B cell (primary cell): Measurements from ENCODE around the gene TRIM25. TPM values are rescaled to one million over a fixed set of nuclear protein-coding genes. Genes with fewer than 3 reads are reported as not detected.

Experiments used
- ATAC-seq: fragments of 200-7000 bp; cut with Tn5 transposase; one replicate; pipeline ENCODE4 v1.10.0; 2021; ENCODE audit warnings: low read depth, mild to moderate bottlenecking, moderate number of reproducible peaks, moderate library complexity
- CTCF ChIA-PET: fragments of 350-600 bp; sonication (Branson Sonifier 250); formaldehyde crosslinking; loops from one replicate; lab custom pipeline; 2021; ENCODE audit warnings: antibody characterized with exemption, inconsistent platforms; lab: Charles Lee
- POLR2A ChIA-PET: fragments of 350-600 bp; sonication (Branson Sonifier 250); formaldehyde crosslinking; loops from one replicate; lab custom pipeline; 2021; ENCODE audit warnings: antibody characterized with exemption; lab: Charles Lee
- DNase-seq: peaks from one replicate; pipeline ENCODE4 v3.0.0; 2013
- H2AFZ ChIP-seq: 2 replicates; pipeline ENCODE4 v1.6.1; 2012; ENCODE audit warnings: mild to moderate bottlenecking, low read depth, low read length; ENCODE audit not compliant: insufficient read depth, poor library complexity, severe bottlenecking
- H3K27ac ChIP-seq, 2 donors: 1 replicate in 1 of 2; 2 replicates in 1 of 2; pipeline ENCODE4 v1.5.1; 2012 to 2013; ENCODE audit warnings: low read length in 2 of 2, mild to moderate bottlenecking in 2 of 2, moderate library complexity in 1 of 2
- H3K27me3 ChIP-seq, 4 experiments: fragments of 200-600 bp in 1 of 4; sonication (generic) in 1 of 4; replicated peaks in 1 of 4; 1 replicate in 2 of 4; 2 replicates in 2 of 4; pipeline versions ENCODE4 v1.6.1 to v1.7.0; 2013 to 2016; ENCODE audit warnings: low read length in 3 of 4, mild to moderate bottlenecking in 2 of 4, mixed read lengths in 1 of 4, moderate library complexity in 1 of 4; ENCODE audit not compliant: insufficient read depth in 4 of 4, control insufficient read depth in 3 of 4; ENCODE audit errors: control extremely low read depth in 1 of 4
- H3K36me3 ChIP-seq, 2 experiments: replicated peaks in 1 of 2; 1 replicate in 1 of 2; 2 replicates in 1 of 2; pipeline versions ENCODE4 v1.6.1 to v1.7.1; 2013; ENCODE audit warnings: low read length in 1 of 2; ENCODE audit not compliant: insufficient read depth in 2 of 2, control insufficient read depth in 1 of 2; ENCODE audit errors: control extremely low read depth in 1 of 2, extremely low read depth in 1 of 2
- H3K4me1 ChIP-seq, 2 donors: fragments of 200-600 bp in 1 of 2; sonication (generic) in 1 of 2; 1 replicate in 1 of 2; 2 replicates in 1 of 2; pipeline versions ENCODE4 v1.5.1 to v1.6.1; 2013 to 2017; ENCODE audit warnings: low read length in 2 of 2; ENCODE audit not compliant: control insufficient read depth in 2 of 2, insufficient read depth in 2 of 2
- H3K4me2 ChIP-seq: replicated peaks from 2 replicates; pipeline ENCODE3; 2012; ENCODE audit warnings: mild to moderate bottlenecking, low read depth, low read length; ENCODE audit not compliant: poor library complexity, severe bottlenecking
- H3K4me3 ChIP-seq, 5 experiments: fragments of 200-600 bp in 1 of 5; sonication (generic) in 1 of 5; 1 replicate in 3 of 5; 2 replicates in 2 of 5; pipeline versions ENCODE4 v1.5.1 to v1.7.0; 2011 to 2016; ENCODE audit warnings: low read length in 4 of 5, mild to moderate bottlenecking in 4 of 5, low read depth in 2 of 5, control low read depth in 1 of 5, moderate library complexity in 1 of 5; ENCODE audit not compliant: insufficient read depth in 1 of 5; ENCODE audit errors: control extremely low read depth in 1 of 5, extremely low read depth in 1 of 5
- H3K79me2 ChIP-seq: fragments of 200-600 bp; sonication (generic); one replicate; pipeline ENCODE4 v1.6.0; 2016; ENCODE audit warnings: low read length; ENCODE audit not compliant: control insufficient read depth, insufficient read depth
- H3K9ac ChIP-seq: fragments of 200-600 bp; sonication (generic); 2 replicates; pipeline ENCODE4 v1.6.1; 2017; ENCODE audit warnings: mild to moderate bottlenecking, low read length, moderate library complexity
- H3K9me3 ChIP-seq, 3 donors: one replicate each; pipeline versions ENCODE4 v1.6.1 to v1.7.1; 2013; ENCODE audit warnings: low read length in 2 of 3; ENCODE audit not compliant: control insufficient read depth in 2 of 3, insufficient read depth in 1 of 3; ENCODE audit errors: control extremely low read depth in 1 of 3
- H4K20me1 ChIP-seq: 2 replicates; pipeline ENCODE4 v1.6.0; 2012; ENCODE audit warnings: mild to moderate bottlenecking, low read length; ENCODE audit not compliant: insufficient read depth, control insufficient read depth, poor library complexity, severe bottlenecking
- H3K27ac Mint-ChIP-seq: one replicate; pipeline ENCODE4 v1.8.0; 2021; ENCODE audit warnings: mixed read lengths
- H3K27me3 Mint-ChIP-seq: one replicate; pipeline ENCODE4 v1.8.0; 2021; ENCODE audit warnings: mixed read lengths
- H3K4me1 Mint-ChIP-seq: one replicate; pipeline ENCODE4 v1.8.0; 2021; ENCODE audit warnings: mixed read lengths
- H3K4me3 Mint-ChIP-seq: one replicate; pipeline ENCODE4 v1.8.0; 2021; ENCODE audit warnings: mixed read lengths
- H3K9me3 Mint-ChIP-seq: one replicate; pipeline ENCODE4 v1.8.0; 2022; ENCODE audit warnings: mixed read lengths; ENCODE audit not compliant: insufficient read depth
- EZH2 ChIP-seq: IDR thresholded peaks from 2 replicates; pipeline ENCODE4 v1.6.1; 2012; ENCODE audit warnings: borderline replicate concordance, low read depth, mild to moderate bottlenecking, moderate library complexity, low read length; ENCODE audit not compliant: insufficient read depth, poor library complexity, severe bottlenecking
- WGBS: methylation state at CpG from one replicate; pipeline ENCODE4 v1.1.5; 2013; ENCODE audit warnings: missing lambda C conversion rate; ENCODE audit not compliant: insufficient coverage; 5-methylcytosine and 5-hydroxymethylcytosine counted together
- intact Hi-C: fragments of 100-400 bp; cut with micrococcal nuclease; formaldehyde crosslinking; loops from one replicate; pipeline ENCODE4 v1.10.0; 2022
- polyA plus RNA-seq: library from polyadenylated mRNA; depleted of rRNA; stranded (reverse); fragments of >200 nt; gene quantifications from 2 replicates; pipeline ENCODE4 v1.2.3, GENCODE V29; 2012
- total RNA-seq, 2 donors: library from RNA; stranded (reverse); fragments of 120-200 nt in 1 of 2; gene quantifications; 1 replicate in 1 of 2; 2 replicates in 1 of 2; pipeline versions ENCODE4 v1.2.3 to v1.2.4, GENCODE V29; 2013 to 2022
- TF ChIP-seq, protein P1 (sequence below): fragments of 200-600 bp; IDR thresholded peaks from one replicate; pipeline ENCODE4 v1.8.0; 2022; ENCODE audit warnings: antibody characterized with exemption, mild to moderate bottlenecking

Gene TRIM25
- total and polyA plus RNA-seq, 2 donors (not counting 1 experiment from before 2014, with no cell fraction given) = 38.5 to 92.4 TPM

DNA sequence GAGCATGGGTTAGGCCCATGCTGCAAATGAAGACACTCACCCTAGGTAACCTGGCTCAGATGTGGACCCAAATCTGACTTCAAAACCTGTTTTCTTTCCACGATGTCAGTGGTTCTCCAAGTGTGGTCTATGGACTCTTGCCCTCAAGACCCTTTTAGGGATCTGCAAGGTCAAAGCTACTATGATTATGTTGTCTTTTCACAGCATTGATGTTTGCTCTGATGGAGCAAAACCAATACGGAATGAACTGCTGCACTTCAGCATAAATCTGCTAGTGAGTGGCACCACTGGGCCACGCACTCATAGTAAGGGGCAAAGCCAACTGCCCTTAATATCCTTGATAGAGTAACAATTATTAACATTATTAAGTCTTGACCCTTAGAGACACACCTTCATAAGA lies 21.6 kb upstream of the TRIM25 start:
- ATAC-seq (no peak), DNase-seq (no peak)
- Histone ChIP-seq H3K36me3 (peaks cover 0 to 49% of the 10 kb centered on the region in 2 experiments), H4K20me1 (no peaks in the 10 kb centered on the region), H3K27ac (no peak overlapping the region), H3K9me3 (peaks cover 0 to 8% (median 6%) of the 10 kb centered on the region in 3 donors), H3K4me3 (no peak overlapping the region), H3K79me2 (no peaks in the 10 kb centered on the region), H3K9ac (no peak overlapping the region), H2AFZ (no peak overlapping the region), H3K4me1 (peaks cover 0 to 3% of the 10 kb centered on the region in 2 donors), H3K4me2 (no peak overlapping the region), H3K27me3 (no peaks in the 10 kb centered on the region)
- Mint-ChIP-seq H3K4me1 (peaks cover 4% of the 10 kb centered on the region), H3K9me3 (peaks cover 2% of the 10 kb centered on the region), H3K27ac (no peak overlapping the region), H3K4me3 (no peak overlapping the region), H3K27me3 (no peaks in the 10 kb centered on the region)
- intact Hi-C loops = no loop called here
- 100% methylated on average over 3 of the region's 3 CpGs for WGBS
- TF ChIP-seq EZH2 = no peak
- TF ChIP-seq, protein P1, sequence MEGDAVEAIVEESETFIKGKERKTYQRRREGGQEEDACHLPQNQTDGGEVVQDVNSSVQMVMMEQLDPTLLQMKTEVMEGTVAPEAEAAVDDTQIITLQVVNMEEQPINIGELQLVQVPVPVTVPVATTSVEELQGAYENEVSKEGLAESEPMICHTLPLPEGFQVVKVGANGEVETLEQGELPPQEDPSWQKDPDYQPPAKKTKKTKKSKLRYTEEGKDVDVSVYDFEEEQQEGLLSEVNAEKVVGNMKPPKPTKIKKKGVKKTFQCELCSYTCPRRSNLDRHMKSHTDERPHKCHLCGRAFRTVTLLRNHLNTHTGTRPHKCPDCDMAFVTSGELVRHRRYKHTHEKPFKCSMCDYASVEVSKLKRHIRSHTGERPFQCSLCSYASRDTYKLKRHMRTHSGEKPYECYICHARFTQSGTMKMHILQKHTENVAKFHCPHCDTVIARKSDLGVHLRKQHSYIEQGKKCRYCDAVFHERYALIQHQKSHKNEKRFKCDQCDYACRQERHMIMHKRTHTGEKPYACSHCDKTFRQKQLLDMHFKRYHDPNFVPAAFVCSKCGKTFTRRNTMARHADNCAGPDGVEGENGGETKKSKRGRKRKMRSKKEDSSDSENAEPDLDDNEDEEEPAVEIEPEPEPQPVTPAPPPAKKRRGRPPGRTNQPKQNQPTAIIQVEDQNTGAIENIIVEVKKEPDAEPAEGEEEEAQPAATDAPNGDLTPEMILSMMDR = no peak
- ChIA-PET CTCF (interaction anchor here (0.9 to 2.3 kb wide), 7 partner anchors 9 to 118 kb away, joined by 3 to 23 read pairs (median 4); partner anchors contain the start of gene COIL), POLR2A (no interaction called here)

DNA sequence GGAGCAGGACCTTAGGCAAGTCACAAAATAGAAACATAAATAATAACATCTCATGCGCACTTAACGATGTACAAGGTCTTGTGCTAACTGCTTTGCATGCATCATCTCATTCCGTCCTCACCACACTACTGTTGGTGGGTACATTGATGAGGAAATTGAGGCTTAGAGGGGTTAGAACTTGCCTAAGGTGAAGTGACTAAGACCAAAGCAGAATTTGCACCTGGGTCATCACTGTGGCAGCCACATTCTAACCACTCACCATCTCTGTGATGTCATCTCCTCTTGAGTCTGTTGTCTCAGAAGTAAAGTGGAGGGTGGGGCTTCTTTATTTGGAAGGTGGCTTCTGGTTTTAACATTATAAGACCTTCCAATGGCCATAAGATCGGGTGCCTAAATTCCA lies 20.4 kb upstream of the TRIM25 start:
- no peaks in the 10 kb centered on the region for H3K4me1 ChIP-seq
- no peak overlapping the region for H3K4me3 ChIP-seq
- DNase-seq (no peak), ATAC-seq (no peak)
- H3K4me2 ChIP-seq = no peak overlapping the region
- H2AFZ ChIP-seq = no peak overlapping the region
- peaks cover 0 to 10% (median 6%) of the 10 kb centered on the region in 3 donors for H3K9me3 ChIP-seq
- Mint-ChIP-seq H3K4me1 (no peaks in the 10 kb centered on the region), H3K4me3 (no peak overlapping the region), H3K9me3 (peaks cover 4% of the 10 kb centered on the region), H3K27me3 (no peaks in the 10 kb centered on the region), H3K27ac (no peak overlapping the region)
- ChIA-PET CTCF (no interaction called here), POLR2A (no interaction called here)
- intact Hi-C loops = no loop called here
- peaks cover 0 to 38% of the 10 kb centered on the region in 2 experiments for H3K36me3 ChIP-seq
- no peaks in the 10 kb centered on the region for H3K79me2 ChIP-seq
- TF ChIP-seq, protein P1 = no peak
- no peak for TF ChIP-seq EZH2
- H3K27me3 ChIP-seq = no peaks in the 10 kb centered on the region
- H3K9ac ChIP-seq = no peak overlapping the region
- WGBS = no CpG with 5 or more reads among the region's 4 CpGs
- no peaks in the 10 kb centered on the region for H4K20me1 ChIP-seq
- H3K27ac ChIP-seq = no peak overlapping the region
